Measurements from ENCODE around the gene CPED1.

DNA sequence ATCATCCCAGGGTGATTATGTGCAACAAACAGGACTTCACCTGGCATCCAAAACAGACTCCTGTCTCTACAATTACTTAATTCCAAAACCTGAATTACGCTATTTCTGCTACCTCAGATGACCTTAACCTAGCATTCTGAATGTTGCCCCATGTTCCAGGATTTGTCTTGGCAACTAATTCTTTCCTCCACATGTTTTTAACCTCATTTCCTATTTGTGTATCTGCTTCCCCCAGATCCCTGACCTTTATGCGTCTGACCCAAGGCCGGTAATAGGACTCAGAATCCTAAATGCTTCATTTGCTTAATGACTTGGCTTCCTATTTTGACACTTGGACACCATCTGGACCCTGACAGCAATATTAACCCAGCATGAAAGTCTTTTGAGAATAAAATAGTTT is 46.7 kb upstream of the CPED1 start:
- TF ChIP-seq, protein P1, sequence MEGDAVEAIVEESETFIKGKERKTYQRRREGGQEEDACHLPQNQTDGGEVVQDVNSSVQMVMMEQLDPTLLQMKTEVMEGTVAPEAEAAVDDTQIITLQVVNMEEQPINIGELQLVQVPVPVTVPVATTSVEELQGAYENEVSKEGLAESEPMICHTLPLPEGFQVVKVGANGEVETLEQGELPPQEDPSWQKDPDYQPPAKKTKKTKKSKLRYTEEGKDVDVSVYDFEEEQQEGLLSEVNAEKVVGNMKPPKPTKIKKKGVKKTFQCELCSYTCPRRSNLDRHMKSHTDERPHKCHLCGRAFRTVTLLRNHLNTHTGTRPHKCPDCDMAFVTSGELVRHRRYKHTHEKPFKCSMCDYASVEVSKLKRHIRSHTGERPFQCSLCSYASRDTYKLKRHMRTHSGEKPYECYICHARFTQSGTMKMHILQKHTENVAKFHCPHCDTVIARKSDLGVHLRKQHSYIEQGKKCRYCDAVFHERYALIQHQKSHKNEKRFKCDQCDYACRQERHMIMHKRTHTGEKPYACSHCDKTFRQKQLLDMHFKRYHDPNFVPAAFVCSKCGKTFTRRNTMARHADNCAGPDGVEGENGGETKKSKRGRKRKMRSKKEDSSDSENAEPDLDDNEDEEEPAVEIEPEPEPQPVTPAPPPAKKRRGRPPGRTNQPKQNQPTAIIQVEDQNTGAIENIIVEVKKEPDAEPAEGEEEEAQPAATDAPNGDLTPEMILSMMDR (IDR thresholded peaks at IDR 0.05) = no peak
- no peak for TF ChIP-seq POLR2A (IDR thresholded peaks at IDR 0.05)
